GM12878 (cell line): ENCODE data around the gene TROAP. TPM values are rescaled to one million over a fixed set of nuclear protein-coding genes. Genes with fewer than 3 reads are reported as not detected.

ENCODE experiments used
- ATAC-seq: fragments of 200-7000 bp; cut with Tn5 transposase; 3 replicates; pipeline ENCODE4 v1.9.1; 2020; ENCODE audit warnings: mild to moderate bottlenecking, moderate library complexity
- BruUV-seq: library from RNA; stranded (reverse); fragments of 400-500 nt; replicated peaks from 2 replicates; lab custom pipeline; 2021; lab: Mats Ljungman, UMichigan
- CTCF ChIA-PET: fragments of 300-600 bp; sonication (Branson Sonifier 250); formaldehyde crosslinking; extraction: SDS; loops from one replicate; lab custom pipeline; 2021; ENCODE audit warnings: inconsistent platforms; lab: Yijun Ruan, JAX
- POLR2A ChIA-PET: fragments of 350-600 bp; formaldehyde crosslinking; extraction: SDS; loops from one replicate; lab custom pipeline; 2021; ENCODE audit warnings: inconsistent platforms; lab: Charles Lee
- RAD21 ChIA-PET: fragments of 300-600 bp; sonication (Branson Sonifier 250); formaldehyde crosslinking; loops from one replicate; lab custom pipeline; 2023; ENCODE audit warnings: antibody characterized with exemption; ENCODE audit not compliant: unreplicated experiment; lab: Charles Lee
- SMC1A ChIA-PET: fragments of 300-600 bp; sonication (Branson Sonifier 250); formaldehyde crosslinking; loops from one replicate; lab custom pipeline; 2023; ENCODE audit not compliant: unreplicated experiment, uncharacterized antibody; lab: Charles Lee
- DNase-seq: peaks from one replicate; pipeline ENCODE4 v3.0.0-alpha.2; 2011; ENCODE audit warnings: low read depth, low spot score
- FAIRE-seq: peaks from 3 replicates; lab custom pipeline; 2011; peaks lifted over from hg19 to GRCh38; lab: Jason Lieb, UNC
- H2AFZ ChIP-seq: 2 replicates; pipeline ENCODE4 v1.6.0; 2011; ENCODE audit warnings: low read depth, low read length, control low read depth; ENCODE audit not compliant: control insufficient read depth
- H3K27ac ChIP-seq: 2 replicates; pipeline ENCODE4 v1.5.1; 2011; ENCODE audit warnings: control low read depth; ENCODE audit not compliant: control insufficient read depth, insufficient read depth
- H3K27me3 ChIP-seq, 2 experiments: replicated peaks in 1 of 2; 2 replicates each; pipeline versions ENCODE4 v1.6.0 to v1.6.1; 2011; ENCODE audit warnings: low read length in 1 of 2; ENCODE audit not compliant: control insufficient read depth in 2 of 2, insufficient read depth in 2 of 2
- H3K36me3 ChIP-seq, 2 experiments: 2 replicates each; pipeline ENCODE4 v1.5.1; 2011; ENCODE audit warnings: low read length in 1 of 2; ENCODE audit not compliant: control insufficient read depth in 2 of 2, insufficient read depth in 2 of 2
- H3K4me1 ChIP-seq: 2 replicates; pipeline ENCODE4 v1.6.1; 2011; ENCODE audit warnings: mild to moderate bottlenecking, low read length, moderate library complexity, mixed read lengths; ENCODE audit not compliant: control insufficient read depth, insufficient read depth
- H3K4me2 ChIP-seq: 2 replicates; pipeline ENCODE4 v1.6.0; 2011; ENCODE audit warnings: control low read depth; ENCODE audit not compliant: control insufficient read depth, insufficient read depth
- H3K4me3 ChIP-seq: fragments of 200-600 bp; sonication (generic); 2 replicates; pipeline ENCODE4 v1.5.1; 2016
- H3K79me2 ChIP-seq: 2 replicates; pipeline ENCODE4 v1.6.0; 2011; ENCODE audit warnings: low read length; ENCODE audit not compliant: control insufficient read depth, insufficient read depth
- H3K9ac ChIP-seq: 2 replicates; pipeline ENCODE4 v1.8.0; 2011; ENCODE audit warnings: low read length, control low read depth, mixed read lengths; ENCODE audit not compliant: control insufficient read depth, insufficient read depth
- H3K9me3 ChIP-seq: replicated peaks from 3 replicates; pipeline ENCODE4 v1.5.1; 2011; ENCODE audit warnings: mild to moderate bottlenecking, low read length; ENCODE audit not compliant: control insufficient read depth, insufficient read depth
- H4K20me1 ChIP-seq: 2 replicates; pipeline ENCODE4 v1.6.0; 2011; ENCODE audit not compliant: control insufficient read depth, insufficient read depth
- DPF2 ChIP-seq: fragments of 450-650 bp; IDR thresholded peaks from 2 replicates; pipeline ENCODE4 v1.6.1; 2017; ENCODE audit warnings: mild to moderate bottlenecking
- NKRF ChIP-seq: fragments of 450-650 bp; conservative IDR thresholded peaks from 2 replicates; pipeline ENCODE4 v1.6.1; 2017; ENCODE audit warnings: mild to moderate bottlenecking, moderate library complexity
- NR2C1 ChIP-seq: fragments of 450-650 bp; IDR thresholded peaks from 2 replicates; pipeline ENCODE4 v1.6.1; 2017; ENCODE audit warnings: antibody characterized with exemption, mild to moderate bottlenecking, moderate library complexity
- RB1 ChIP-seq: fragments of 450-650 bp; formaldehyde crosslinking; IDR thresholded peaks from 2 replicates; pipeline ENCODE4 v1.6.1; 2017; ENCODE audit warnings: mild to moderate bottlenecking, borderline replicate concordance
- RBBP5 ChIP-seq: fragments of 200-600 bp; sonication (generic); conservative IDR thresholded peaks from 2 replicates; pipeline ENCODE4 v1.6.1; 2016
- SMARCA5 ChIP-seq: fragments of 450-650 bp; IDR thresholded peaks from 2 replicates; pipeline ENCODE4 v1.6.1; 2017; ENCODE audit warnings: mild to moderate bottlenecking
- USF2 ChIP-seq: IDR thresholded peaks from 2 replicates; pipeline ENCODE4 v1.6.1; 2011; ENCODE audit warnings: low read depth, low read length, improper control_type of control experiment, borderline replicate concordance
- ZBED1 ChIP-seq: IDR thresholded peaks from 2 replicates; pipeline ENCODE4 v1.6.1; 2016; ENCODE audit warnings: borderline replicate concordance
- ZBTB11 ChIP-seq: fragments of 450-650 bp; formaldehyde crosslinking; IDR thresholded peaks from 2 replicates; pipeline ENCODE4 v1.5.0; 2022; ENCODE audit warnings: mild to moderate bottlenecking, missing genetic modification characterization
- WGBS: methylation state at CpG from one replicate; pipeline ENCODE4 v1.1.6; 2016; ENCODE audit warnings: low lambda C conversion rate; ENCODE audit not compliant: insufficient replicate concordance, insufficient coverage; ENCODE audit errors: missing lambda C conversion rate; 5-methylcytosine and 5-hydroxymethylcytosine counted together
- in situ Hi-C: fragments of 300-500 bp; cut with MboI; formaldehyde crosslinking; loops from 9 replicates; pipeline ENCODE4 v1.14.3; 2018; ENCODE audit warnings: mixed read lengths
- intact Hi-C: fragments of 100-400 bp; cut with micrococcal nuclease; formaldehyde crosslinking; loops from one replicate; pipeline ENCODE4 v1.14.2; 2022; ENCODE audit not compliant: unreplicated experiment
- polyA plus RNA-seq, 11 experiments: library from polyadenylated mRNA; depleted of rRNA in 4 of 11; unstranded in 6 of 11; stranded (reverse) in 5 of 11; fragments of >200 nt; fragmentation: Nextera tagmentation in 4 of 11; fragmentation: Illumina TruSeq in 1 of 11; extraction: Ambion mirVana in 4 of 11; extraction: Trizol in 1 of 11; gene quantifications; 1 replicate in 1 of 11; 2 replicates in 10 of 11; pipeline versions ENCODE4 v1.2.1 to v1.2.3, GENCODE V29; 2011 to 2016; ENCODE audit warnings: inconsistent platforms in 2 of 11, missing spikeins in 2 of 11, low read depth in 1 of 11
- total RNA-seq, 4 experiments: library from RNA; depleted of rRNA in 3 of 4; stranded (reverse); fragments of >200 nt in 3 of 4; fragmentation: Illumina TruSeq in 1 of 4; extraction: Trizol in 1 of 4; gene quantifications; 2 replicates each; pipeline versions ENCODE4 v1.2.1 to v1.2.3, GENCODE V29; 2013 to 2021

TROAP gene
- total and polyA plus RNA-seq, 10 of the 15 experiments (the other 5 are each of a cell fraction or from before 2014, with no cell fraction given), result 26.8 to 93.7 (median 52.6) TPM

GRCh38 chr12:49359671-49360070 lies 36.6 kb downstream of the TROAP start:
- no peaks in the 10 kb centered on the region for H3K9me3 ChIP-seq
- no peak overlapping the region for H3K9ac ChIP-seq
- RAD21 ChIA-PET, result interaction anchor here (0.7 to 6.6 kb wide), 17 partner anchors 7 to 643 kb away, joined by 3 to 258 read pairs (median 19); partner anchors contain the start of genes DNAJC22, PRPF40B and SPATS2
- WGBS, result 69% methylated on average over 7 of the region's 7 CpGs
- H3K4me1 ChIP-seq, result no peaks in the 10 kb centered on the region
- H3K79me2 ChIP-seq, result no peaks in the 10 kb centered on the region
- H3K27ac ChIP-seq, result no peak overlapping the region
- DNase-seq (no peak), FAIRE-seq (no peak), ATAC-seq (no peak)
- no peaks in the 10 kb centered on the region for H3K27me3 ChIP-seq
- H3K36me3 ChIP-seq, result no peaks in the 10 kb centered on the region
- TF ChIP-seq NR2C1, result no peak
- TF ChIP-seq ZBED1, result no peak
- TF ChIP-seq DPF2, result no peak
- POLR2A ChIA-PET, result interaction anchor here (0.6 to 1.5 kb wide), 6 partner anchors 7 to 470 kb away, joined by 3 to 7 read pairs (median 3); partner anchors contain the start of gene SPATS2
- CTCF ChIA-PET, result interaction anchor here (0.7 to 18.7 kb wide), 34 partner anchors 9 to 277 kb away, joined by 3 to 712 read pairs (median 10); partner anchors contain the start of genes DNAJC22, FAM186B, PRPF40B and SPATS2
- H2AFZ ChIP-seq, result no peak overlapping the region
- no peak overlapping the region for H3K4me3 ChIP-seq
- BruUV-seq, result no TSS peak
- no peak overlapping the region for H3K4me2 ChIP-seq
- in situ Hi-C loops, result loop anchor here (5.0 kb wide), 1 partner anchor 158 kb away; no protein-coding TSS in a partner anchor
- H4K20me1 ChIP-seq, result no peaks in the 10 kb centered on the region
- SMC1A ChIA-PET, result interaction anchor here (0.8 to 25.7 kb wide), 18 partner anchors 12 to 353 kb away, joined by 3 to 740 read pairs (median 12); partner anchors contain the start of gene DNAJC22
- intact Hi-C loops, result no loop called here

- 80% methylated on average over 1 of the region's 1 CpG for WGBS
- no TSS peak for BruUV-seq
- no peak for DNase-seq
- no peak overlapping the region for H3K9ac ChIP-seq
- no peaks in the 10 kb centered on the region for H3K36me3 ChIP-seq
- no peaks in the 10 kb centered on the region for H4K20me1 ChIP-seq
- FAIRE-seq, result no peak
- no peaks in the 10 kb centered on the region for H3K9me3 ChIP-seq
- H3K27ac ChIP-seq, result no peak overlapping the region
- ChIA-PET SMC1A (interaction anchor here (0.7 to 25.7 kb wide), 8 partner anchors 15 to 191 kb away, joined by 3 to 740 read pairs (median 3); no protein-coding TSS in a partner anchor), CTCF (interaction anchor here (0.7 to 18.7 kb wide), 14 partner anchors 9 to 274 kb away, joined by 3 to 712 read pairs (median 4); partner anchors contain the start of gene PRPH), RAD21 (interaction anchor here (0.7 to 6.6 kb wide), 5 partner anchors 66 to 258 kb away, joined by 3 to 258 read pairs (median 3); partner anchors contain the start of gene KCNH3), POLR2A (interaction anchor here (1.1 to 1.4 kb wide), 2 partner anchors 11 to 152 kb away, joined by 3 read pairs; no protein-coding TSS in a partner anchor)
- intact Hi-C loops, result no loop called here
- in situ Hi-C loops, result loop anchor here (5.0 kb wide), 1 partner anchor 155 kb away; no protein-coding TSS in a partner anchor
- H3K4me1 ChIP-seq, result no peaks in the 10 kb centered on the region
- peaks cover 13% of the 10 kb centered on the region for H3K79me2 ChIP-seq
- H3K4me2 ChIP-seq, result no peak overlapping the region
- no peak overlapping the region for H2AFZ ChIP-seq
- no peak for ATAC-seq
- no peak overlapping the region for H3K4me3 ChIP-seq
- no peaks in the 10 kb centered on the region for H3K27me3 ChIP-seq
- TF ChIP-seq RBBP5, result no peak
- no peak for TF ChIP-seq NKRF
- no peak for TF ChIP-seq NR2C1
- no peak for TF ChIP-seq RB1
- no peak for TF ChIP-seq SMARCA5
- TF ChIP-seq ZBTB11 (CRISPR knock-in tag), result no peak
- TF ChIP-seq USF2, result no peak
- TF ChIP-seq ZBED1, result no peak
Measured at GRCh38 chr12:49362077-49362476, 39.0 kb downstream of the TROAP start.
